ENCODE results near the gene AUTS2.

Gene AUTS2

DNA sequence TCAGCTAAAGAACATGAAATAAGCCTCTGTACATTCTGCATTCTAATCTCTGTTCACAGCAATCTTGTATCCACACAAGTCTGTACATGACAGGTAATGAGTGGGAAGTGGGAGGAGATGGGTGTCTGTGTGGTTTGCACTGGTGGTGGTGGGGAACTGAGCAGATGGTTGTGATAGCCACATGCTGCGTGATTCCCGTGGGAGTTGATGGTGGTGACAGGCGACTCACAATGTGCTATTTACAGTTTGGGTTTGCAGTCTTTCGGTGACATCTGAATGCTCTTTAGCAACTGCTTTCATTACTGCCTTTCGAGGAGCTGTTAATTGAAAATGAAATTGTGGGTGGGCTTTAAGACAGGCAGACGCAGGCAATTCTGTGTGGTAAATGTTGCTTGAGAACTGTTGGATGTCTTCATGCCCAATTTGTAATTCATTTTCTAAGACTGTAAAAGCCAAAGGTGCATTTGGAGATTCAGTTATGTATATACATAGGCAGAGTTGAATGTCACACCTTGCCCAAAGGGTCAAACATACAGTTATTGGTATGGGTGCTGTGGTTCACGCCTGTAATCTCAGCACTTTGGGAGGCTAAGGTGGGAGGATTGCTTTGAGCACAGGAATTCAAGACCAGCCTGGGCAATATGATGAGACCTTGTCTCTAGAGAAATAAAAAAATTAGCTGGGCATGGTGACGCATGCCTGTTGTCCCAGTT lies 308.2 kb downstream of the AUTS2 start:
- no peaks in the 10 kb centered on the region for H3K36me3 Mint-ChIP-seq (ENCODE audit: low read depth)
- peaks cover 11% of the 10 kb centered on the region for H3K4me1 Mint-ChIP-seq
- ATAC-seq = no peak
- no peak overlapping the region for H3K27ac Mint-ChIP-seq
- DNase-seq = peak; percentile 16
- no peaks in the 10 kb centered on the region for H3K27me3 Mint-ChIP-seq
- peaks cover 5% of the 10 kb centered on the region for H3K9me3 Mint-ChIP-seq
- H3K4me3 Mint-ChIP-seq = no peak overlapping the region

DNA sequence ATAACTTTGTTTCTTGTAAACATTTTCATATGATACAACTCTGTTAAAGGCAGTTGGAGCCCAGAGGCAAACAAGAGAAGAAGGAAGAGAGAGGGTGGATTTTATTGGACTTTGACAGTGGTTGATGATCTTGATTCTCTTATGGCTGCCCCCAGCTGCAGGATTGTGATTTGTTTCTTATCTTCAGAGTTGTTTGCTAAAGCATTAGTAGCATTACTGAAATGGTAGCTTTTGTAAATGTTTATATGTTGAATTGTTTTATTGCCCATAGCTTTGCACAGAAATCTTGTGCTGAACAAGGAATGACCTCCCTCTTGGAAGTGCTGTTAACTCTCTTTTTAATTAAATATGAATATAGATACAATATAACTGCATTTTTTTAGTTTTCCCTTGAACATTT lies 309.4 kb downstream of the AUTS2 start:
- DNase-seq (no peak), ATAC-seq (no peak)
- H3K27ac Mint-ChIP-seq = no peak overlapping the region
- H3K27me3 Mint-ChIP-seq = no peaks in the 10 kb centered on the region
- H3K36me3 Mint-ChIP-seq (ENCODE audit: low read depth) = no peaks in the 10 kb centered on the region
- peaks cover 11% of the 10 kb centered on the region for H3K4me1 Mint-ChIP-seq
- H3K9me3 Mint-ChIP-seq = peaks cover 5% of the 10 kb centered on the region
- H3K4me3 Mint-ChIP-seq = no peak overlapping the region

DNA sequence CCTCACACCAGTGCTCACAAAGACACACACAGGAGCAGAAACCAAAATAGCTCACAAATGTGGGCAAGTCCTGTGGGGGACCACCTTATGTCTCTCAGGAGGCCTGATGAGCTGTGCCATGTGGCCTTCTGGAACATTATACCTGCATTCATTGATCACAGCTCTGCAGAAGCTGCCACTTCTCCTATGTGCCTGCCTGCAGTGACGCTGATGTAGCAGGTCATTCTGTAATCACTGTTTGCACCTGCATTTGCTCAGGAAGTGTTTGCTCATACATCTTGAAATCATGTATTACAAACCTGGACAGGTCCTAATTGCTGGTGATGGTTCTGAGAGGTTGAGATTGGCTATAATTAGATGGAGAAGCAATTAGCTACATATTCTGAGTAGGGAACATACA lies 310.2 kb downstream of the AUTS2 start:
- ATAC-seq (no peak), DNase-seq (no peak)
- Mint-ChIP-seq H3K4me1 (peaks cover 11% of the 10 kb centered on the region), H3K9me3 (peaks cover 5% of the 10 kb centered on the region), H3K27me3 (no peaks in the 10 kb centered on the region), H3K36me3 (ENCODE audit: low read depth) (no peaks in the 10 kb centered on the region), H3K27ac (no peak overlapping the region), H3K4me3 (no peak overlapping the region)

DNA sequence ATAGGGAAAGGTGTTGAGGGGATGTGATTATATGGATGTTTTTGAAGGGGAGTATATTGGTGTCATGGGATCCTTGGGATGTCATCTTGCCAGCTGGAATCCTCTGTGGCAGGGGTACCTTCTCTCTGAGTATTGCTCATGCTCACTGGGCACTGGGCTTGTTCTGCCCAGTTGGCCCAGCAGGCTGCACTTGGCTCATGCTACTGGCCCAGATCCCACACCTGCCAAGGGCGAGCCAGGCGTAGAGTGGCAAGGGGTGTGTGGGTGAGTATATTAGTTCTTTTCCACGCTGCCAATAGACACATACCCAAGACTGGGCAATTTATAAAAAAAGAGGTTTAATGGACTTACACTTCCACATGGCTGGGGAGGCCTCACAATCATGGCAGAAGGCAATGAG lies 311.9 kb downstream of the AUTS2 start:
- no peak for DNase-seq
- H3K9me3 Mint-ChIP-seq = peaks cover 5% of the 10 kb centered on the region
- H3K4me3 Mint-ChIP-seq = no peak overlapping the region
- no peak overlapping the region for H3K27ac Mint-ChIP-seq
- H3K4me1 Mint-ChIP-seq = peaks cover 11% of the 10 kb centered on the region
- no peak for ATAC-seq
- no peaks in the 10 kb centered on the region for H3K27me3 Mint-ChIP-seq
- no peaks in the 10 kb centered on the region for H3K36me3 Mint-ChIP-seq (ENCODE audit: low read depth)

DNA sequence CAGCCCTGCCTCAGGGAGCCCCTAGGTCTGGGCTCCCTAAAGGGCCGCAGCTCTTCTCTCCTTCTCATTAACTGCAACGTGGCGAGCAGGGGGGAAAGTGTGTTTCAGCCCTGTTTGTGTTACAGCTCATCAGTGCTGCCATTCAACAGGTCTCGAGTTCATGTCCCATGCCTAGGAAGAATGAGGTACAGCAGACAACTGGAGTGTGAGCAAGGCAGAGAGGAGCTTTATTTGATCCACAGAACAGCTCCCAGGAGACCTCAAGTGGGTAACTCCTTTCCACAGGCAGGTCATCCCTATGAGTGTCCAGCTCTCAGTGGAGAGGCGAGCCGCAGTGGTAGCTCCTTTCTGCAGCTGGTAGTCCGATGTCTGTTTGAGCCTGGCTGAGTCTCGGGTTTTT lies 313.1 kb downstream of the AUTS2 start:
- H3K9me3 Mint-ChIP-seq = peaks cover 5% of the 10 kb centered on the region
- H3K36me3 Mint-ChIP-seq (ENCODE audit: low read depth) = no peaks in the 10 kb centered on the region
- H3K27me3 Mint-ChIP-seq = no peaks in the 10 kb centered on the region
- H3K4me3 Mint-ChIP-seq = no peak overlapping the region
- no peak for DNase-seq
- H3K4me1 Mint-ChIP-seq = peaks cover 5% of the 10 kb centered on the region
- no peak overlapping the region for H3K27ac Mint-ChIP-seq
- no peak for ATAC-seq

DNA sequence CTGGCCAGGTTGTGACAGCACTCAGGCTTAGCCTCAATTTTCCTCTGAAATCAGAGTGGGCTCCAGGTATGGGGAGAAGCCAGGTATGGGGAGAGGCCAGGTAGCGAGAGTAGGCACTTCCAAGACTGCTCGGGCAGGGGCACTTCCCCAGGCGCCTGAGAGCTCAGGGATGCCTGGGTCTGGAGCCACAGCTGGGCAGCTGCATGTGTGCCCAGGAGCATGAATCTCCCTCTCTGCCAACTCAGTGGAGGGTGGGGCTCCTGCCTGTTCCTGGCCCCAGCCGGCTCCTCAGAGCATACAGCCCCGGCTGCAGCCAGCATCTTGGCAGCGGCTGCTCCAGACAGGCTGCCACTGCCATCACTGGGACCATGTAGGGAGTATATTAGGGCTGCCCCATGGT lies 313.9 kb downstream of the AUTS2 start:
- no peak overlapping the region for H3K4me3 Mint-ChIP-seq
- H3K27ac Mint-ChIP-seq = no peak overlapping the region
- H3K36me3 Mint-ChIP-seq (ENCODE audit: low read depth) = no peaks in the 10 kb centered on the region
- H3K27me3 Mint-ChIP-seq = no peaks in the 10 kb centered on the region
- ATAC-seq (no peak), DNase-seq (no peak)
- H3K9me3 Mint-ChIP-seq = peaks cover 5% of the 10 kb centered on the region
- no peaks in the 10 kb centered on the region for H3K4me1 Mint-ChIP-seq

DNA sequence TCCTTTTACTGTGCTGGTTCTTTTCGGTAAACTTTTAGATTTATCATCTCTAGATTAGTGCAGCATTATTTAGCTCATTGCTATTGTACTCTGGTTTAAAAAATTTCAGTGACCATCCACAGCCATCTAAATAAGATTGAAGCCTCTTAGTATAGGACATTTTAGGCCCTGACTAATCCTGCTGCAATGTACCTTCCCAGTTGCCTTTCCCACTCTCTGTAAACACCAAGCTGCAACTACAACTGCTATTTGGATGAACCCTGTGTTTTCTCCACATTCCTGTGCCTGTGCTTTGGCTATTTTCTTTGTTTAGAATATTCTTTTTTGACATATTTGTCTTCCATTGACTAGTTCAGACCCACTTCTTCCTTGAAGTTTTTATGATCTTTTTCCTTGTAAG lies 314.6 kb downstream of the AUTS2 start:
- Mint-ChIP-seq H3K9me3 (peaks cover 5% of the 10 kb centered on the region), H3K36me3 (ENCODE audit: low read depth) (no peaks in the 10 kb centered on the region), H3K4me1 (no peaks in the 10 kb centered on the region), H3K27ac (no peak overlapping the region), H3K4me3 (no peak overlapping the region), H3K27me3 (no peaks in the 10 kb centered on the region)
- no peak for DNase-seq
- ATAC-seq = no peak

DNA sequence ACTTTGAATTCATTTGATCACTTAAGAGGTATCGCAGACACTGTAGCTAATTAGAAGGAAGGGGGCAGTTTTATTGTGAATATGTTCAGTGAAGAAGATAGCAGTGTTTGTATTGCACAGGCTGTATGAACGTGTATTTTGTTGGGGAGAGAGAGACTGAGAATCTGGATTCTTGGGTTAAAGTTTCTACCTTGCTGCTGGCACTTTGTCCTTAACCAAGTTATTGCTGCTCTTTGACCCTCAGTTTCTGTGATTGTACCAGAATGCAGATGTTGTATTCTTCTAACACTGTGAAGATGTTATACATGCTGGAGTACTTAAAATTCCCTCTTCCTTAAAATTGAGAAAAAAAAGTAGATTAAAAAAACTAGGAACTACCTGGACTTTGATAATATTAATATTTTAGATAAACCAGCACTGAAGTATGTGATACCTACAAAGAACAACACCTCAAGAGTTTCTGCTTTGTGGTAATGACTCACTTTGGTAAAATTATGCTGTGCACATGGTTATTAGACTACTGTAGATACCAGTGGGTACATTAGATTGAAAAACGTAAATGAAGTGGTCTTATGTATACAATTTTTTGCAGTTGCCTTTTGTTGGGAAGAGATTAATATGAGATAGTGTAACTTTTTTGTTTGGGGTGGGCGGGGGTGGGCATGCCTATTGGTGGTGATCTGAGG lies 321.3 kb downstream of the AUTS2 start:
- H3K27ac Mint-ChIP-seq = no peak overlapping the region
- H3K4me1 Mint-ChIP-seq = no peaks in the 10 kb centered on the region
- no peaks in the 10 kb centered on the region for H3K27me3 Mint-ChIP-seq
- DNase-seq (no peak), ATAC-seq (no peak)
- no peak overlapping the region for H3K4me3 Mint-ChIP-seq
- H3K9me3 Mint-ChIP-seq = no peaks in the 10 kb centered on the region
- H3K36me3 Mint-ChIP-seq (ENCODE audit: low read depth) = no peaks in the 10 kb centered on the region

DNA sequence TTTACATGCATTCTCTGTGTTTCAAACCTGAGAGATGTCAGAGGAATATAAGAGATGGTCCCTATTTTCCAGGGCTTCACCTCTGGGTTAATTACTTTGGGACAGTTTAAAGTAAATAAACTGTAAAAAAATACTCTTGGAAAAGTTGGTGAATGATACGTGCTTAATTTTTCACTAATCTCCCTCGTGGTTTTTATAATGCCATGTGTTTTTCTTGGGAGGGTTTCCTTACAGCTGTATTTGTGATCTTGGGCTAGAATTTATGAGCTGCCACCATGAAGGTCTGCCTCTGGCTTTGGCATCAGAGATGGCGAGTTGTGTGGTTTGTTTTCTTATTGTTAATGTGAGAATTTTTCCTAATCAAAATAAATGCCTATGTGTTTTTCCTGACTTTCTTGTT lies 322.5 kb downstream of the AUTS2 start:
- no peaks in the 10 kb centered on the region for H3K4me1 Mint-ChIP-seq
- no peaks in the 10 kb centered on the region for H3K36me3 Mint-ChIP-seq (ENCODE audit: low read depth)
- no peak for DNase-seq
- H3K27ac Mint-ChIP-seq = no peak overlapping the region
- H3K9me3 Mint-ChIP-seq = no peaks in the 10 kb centered on the region
- H3K27me3 Mint-ChIP-seq = no peaks in the 10 kb centered on the region
- no peak overlapping the region for H3K4me3 Mint-ChIP-seq
- no peak for ATAC-seq

DNA sequence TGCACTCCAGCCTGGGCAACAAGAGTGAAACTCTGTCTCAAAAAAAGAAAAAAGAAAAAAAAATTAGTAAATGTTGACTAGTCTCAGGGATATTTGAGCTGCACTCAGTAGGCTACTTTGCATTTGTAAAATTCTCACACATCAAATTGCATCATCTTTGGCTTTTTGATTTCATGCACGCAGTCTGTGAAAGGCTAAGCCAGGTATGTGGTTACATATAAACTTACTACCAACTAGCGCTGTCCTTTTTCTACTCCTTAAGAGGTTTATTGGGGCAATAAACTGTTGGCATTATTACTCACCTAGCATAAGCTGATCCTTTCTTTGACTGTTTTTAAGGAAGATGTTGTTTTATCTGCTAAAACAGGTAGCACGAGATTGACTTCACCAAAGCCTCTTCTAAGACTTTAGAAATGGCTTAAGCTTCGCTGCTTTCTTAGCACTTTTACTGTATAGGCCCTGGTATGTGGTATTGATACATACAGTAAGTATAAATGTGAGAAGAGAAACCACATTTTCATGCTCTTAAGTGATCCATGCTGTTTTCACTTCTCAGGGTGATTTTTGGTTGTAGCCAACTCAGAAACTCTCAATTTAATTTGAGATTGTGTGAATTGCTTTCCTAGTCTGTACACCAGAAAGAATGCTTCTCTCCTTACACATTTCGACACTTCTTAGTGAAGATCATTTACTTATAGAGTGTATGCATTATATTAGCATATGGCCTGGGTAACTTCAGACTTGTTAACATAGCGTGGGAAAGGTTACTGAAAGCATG lies 323.9 kb downstream of the AUTS2 start:
- peaks cover 3% of the 10 kb centered on the region for H3K9me3 Mint-ChIP-seq
- no peak for ATAC-seq
- no peak overlapping the region for H3K27ac Mint-ChIP-seq
- H3K27me3 Mint-ChIP-seq = no peaks in the 10 kb centered on the region
- H3K4me3 Mint-ChIP-seq = no peak overlapping the region
- no peaks in the 10 kb centered on the region for H3K4me1 Mint-ChIP-seq
- no peaks in the 10 kb centered on the region for H3K36me3 Mint-ChIP-seq (ENCODE audit: low read depth)
- no peak for DNase-seq

DNA sequence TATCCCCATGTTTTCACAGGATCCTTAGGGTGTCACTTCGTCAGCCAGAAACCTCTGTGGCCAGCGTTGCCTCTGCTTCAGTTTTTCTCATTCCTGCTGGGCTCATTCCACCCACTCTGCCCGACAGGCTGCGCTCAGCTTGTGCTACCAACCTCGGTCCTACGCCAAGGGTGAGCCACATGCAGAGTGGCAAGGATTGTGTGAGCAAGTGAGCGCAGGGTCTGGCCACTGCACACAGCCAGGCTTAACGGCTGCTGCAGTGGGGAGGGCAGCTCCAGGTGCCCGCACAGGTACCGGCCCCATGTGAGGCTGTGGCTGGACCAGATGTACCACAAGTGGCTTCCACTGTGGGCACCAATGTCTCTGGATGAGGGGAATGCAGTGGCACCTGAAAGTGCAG lies 329.2 kb downstream of the AUTS2 start:
- H3K4me1 Mint-ChIP-seq = no peaks in the 10 kb centered on the region
- ATAC-seq = no peak

DNA sequence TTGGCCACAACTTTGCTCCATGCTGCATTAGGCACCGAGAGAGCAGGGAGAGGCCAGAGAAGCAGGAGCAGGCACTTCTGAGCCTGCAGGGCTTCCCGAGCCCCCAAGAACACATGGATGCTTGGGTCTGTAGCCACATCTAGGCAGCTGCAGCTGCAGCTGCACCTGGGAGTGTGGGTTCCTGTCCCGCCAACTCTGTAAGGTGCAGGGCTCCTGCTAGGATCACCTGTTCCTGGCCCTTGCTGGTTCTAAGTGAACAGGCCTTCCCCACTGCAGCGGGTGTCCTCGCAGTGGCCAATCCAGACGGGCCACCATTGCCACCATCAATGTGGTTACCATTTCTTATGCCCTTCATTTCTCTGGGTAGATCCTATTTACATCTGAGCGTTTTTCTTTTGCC lies 330.3 kb downstream of the AUTS2 start:
- Mint-ChIP-seq H3K27me3 (no peaks in the 10 kb centered on the region), H3K36me3 (ENCODE audit: low read depth) (no peaks in the 10 kb centered on the region)
- ATAC-seq = no peak

More for the DNA sequence above, 329.2 kb downstream of the AUTS2 start:
- Mint-ChIP-seq H3K27me3 (no peaks in the 10 kb centered on the region), H3K9me3 (peaks cover 3% of the 10 kb centered on the region), H3K27ac (no peak overlapping the region), H3K4me3 (no peak overlapping the region), H3K36me3 (ENCODE audit: low read depth) (no peaks in the 10 kb centered on the region)
- no peak for DNase-seq

DNA sequence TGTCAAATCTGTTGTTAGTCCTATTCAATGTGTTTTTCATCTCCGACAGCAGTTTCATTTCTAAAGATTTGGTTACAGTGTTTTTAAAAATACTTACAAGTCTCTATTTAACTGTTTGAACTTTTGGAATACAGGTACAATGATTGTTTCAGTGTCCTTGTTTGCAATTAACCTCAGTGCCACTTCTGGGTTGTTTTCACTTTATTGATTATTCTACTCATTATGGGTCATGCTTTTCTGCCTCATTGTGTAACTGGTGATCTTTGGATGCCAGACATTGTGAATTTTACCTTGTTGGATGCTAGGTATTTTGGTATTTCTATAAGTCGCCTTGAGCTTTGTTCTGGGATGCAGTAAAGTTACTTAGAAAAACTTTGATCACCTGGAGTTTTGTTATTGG lies 331.3 kb downstream of the AUTS2 start:
- H3K36me3 Mint-ChIP-seq (ENCODE audit: low read depth) = no peaks in the 10 kb centered on the region
- no peaks in the 10 kb centered on the region for H3K4me1 Mint-ChIP-seq
- no peak overlapping the region for H3K27ac Mint-ChIP-seq
- H3K27me3 Mint-ChIP-seq = no peaks in the 10 kb centered on the region
- H3K4me3 Mint-ChIP-seq = no peak overlapping the region
- ATAC-seq (no peak), DNase-seq (no peak)
- H3K9me3 Mint-ChIP-seq = peaks cover 3% of the 10 kb centered on the region

More for the DNA sequence above, 330.3 kb downstream of the AUTS2 start:
- H3K9me3 Mint-ChIP-seq = peaks cover 3% of the 10 kb centered on the region
- no peak overlapping the region for H3K27ac Mint-ChIP-seq
- no peak for DNase-seq
- no peak overlapping the region for H3K4me3 Mint-ChIP-seq
- H3K4me1 Mint-ChIP-seq = no peaks in the 10 kb centered on the region

DNA sequence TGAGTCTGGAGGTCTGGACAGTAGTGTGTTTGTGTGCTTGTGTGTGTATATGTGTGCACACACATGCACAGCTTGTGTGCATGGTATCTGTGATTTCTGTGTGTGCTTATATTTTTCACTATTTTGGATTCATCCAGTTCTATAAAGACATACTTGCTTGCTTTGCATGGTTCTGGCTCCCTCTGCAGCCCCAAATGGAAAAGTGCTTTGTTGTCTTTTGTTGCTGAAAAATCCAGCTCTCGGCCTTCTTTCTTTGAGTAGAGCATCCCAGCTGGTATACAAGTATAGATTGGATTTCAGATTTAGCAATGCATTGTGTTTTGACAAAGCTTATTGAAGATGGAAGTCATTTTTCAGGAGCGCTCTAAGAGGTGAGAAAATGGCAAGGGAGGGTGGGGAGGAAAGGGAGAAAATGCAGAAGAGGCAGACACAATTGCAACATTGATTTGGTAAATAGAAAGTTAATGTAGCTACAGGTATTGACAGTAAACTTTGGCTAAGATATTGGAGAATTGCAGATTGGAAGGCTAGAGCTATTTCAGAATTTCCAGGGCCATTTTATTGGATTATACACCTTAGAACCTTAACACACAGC lies 333.9 kb downstream of the AUTS2 start:
- H3K4me1 Mint-ChIP-seq = no peaks in the 10 kb centered on the region
- no peak overlapping the region for H3K4me3 Mint-ChIP-seq

More for the DNA sequence above, 333.9 kb downstream of the AUTS2 start:
- Mint-ChIP-seq H3K27me3 (no peaks in the 10 kb centered on the region), H3K9me3 (no peaks in the 10 kb centered on the region), H3K36me3 (ENCODE audit: low read depth) (no peaks in the 10 kb centered on the region), H3K27ac (no peak overlapping the region)
- ATAC-seq (no peak), DNase-seq (no peak)
